Activated CD4-positive, alpha-beta T cell treated with anti-CD3 and anti-CD28 coated beads, Interleukin-2, Interleukin-4, amounts not matched to agents 100 ng/mL and 50 ng/mL, durations not matched to agents 16 hours and 8 hours (primary cell): ENCODE data around the gene AJM1.
"Not testable (repeated sequence)": the region's sequence is repeated elsewhere in the genome, so short reads cannot be mapped to it uniquely, and the experiment has no call there.

Experiments used
- DNase-seq: peaks from one replicate; pipeline ENCODE4 v3.0.0-alpha.2; 2020; ENCODE audit warnings: low spot score

The AJM1 gene

GRCh38 chr9:136856541-136857141 is 14.4 kb downstream of the AJM1 start:
- DNase-seq = no peak

GRCh38 chr9:136857166-136857565 is 14.9 kb downstream of the AJM1 start:
- no peak for DNase-seq

GRCh38 chr9:136857581-136858412 is 15.5 kb downstream of the AJM1 start:
- no peak for DNase-seq

GRCh38 chr9:136858452-136858843 is 16.2 kb downstream of the AJM1 start:
- no peak for DNase-seq

- DNase-seq = no peak
Measured at GRCh38 chr9:136858844-136859757, 16.8 kb downstream of the AJM1 start.

- DNase-seq = no peak
Measured at GRCh38 chr9:136860529-136860928, 18.3 kb downstream of the AJM1 start.

GRCh38 chr9:136860933-136861873 is 18.9 kb downstream of the AJM1 start:
- no peak for DNase-seq

- no peak for DNase-seq
Measured at GRCh38 chr9:136861874-136862457, 19.7 kb downstream of the AJM1 start.

- no peak for DNase-seq
Measured at GRCh38 chr9:136862849-136863622, 20.8 kb downstream of the AJM1 start.

- DNase-seq = no peak
Measured at GRCh38 chr9:136863623-136864273, 21.5 kb downstream of the AJM1 start.

- no peak for DNase-seq
Measured at GRCh38 chr9:136865041-136865767, 22.9 kb downstream of the AJM1 start.

- DNase-seq = no peak
Measured at GRCh38 chr9:136865768-136866103, 23.5 kb downstream of the AJM1 start.

- not testable (repeated sequence) for DNase-seq
Measured at GRCh38 chr9:136866898-136867421, 24.7 kb downstream of the AJM1 start.

- no peak for DNase-seq
Measured at GRCh38 chr9:136867480-136867879, 25.2 kb downstream of the AJM1 start.

GRCh38 chr9:136867917-136868316 is 25.6 kb downstream of the AJM1 start:
- no peak for DNase-seq

- DNase-seq = no peak
Measured at GRCh38 chr9:136868644-136869043, 26.4 kb downstream of the AJM1 start.

GRCh38 chr9:136869611-136870010 is 27.3 kb downstream of the AJM1 start:
- not testable (repeated sequence) for DNase-seq

GRCh38 chr9:136875155-136875554 is 32.9 kb downstream of the AJM1 start:
- DNase-seq = no peak

GRCh38 chr9:136876476-136876875 is 34.2 kb downstream of the AJM1 start:
- no peak for DNase-seq
